Panc1 (cell line): ENCODE results near the gene ABCF3.

ENCODE experiments used
- POLR2AphosphoS5 ChIP-seq: IDR thresholded peaks from 2 replicates; pipeline ENCODE4 v1.6.1; 2012; ENCODE audit warnings: mild to moderate bottlenecking, low read depth, low read length, moderate library complexity
- SIN3A ChIP-seq: IDR thresholded peaks from 2 replicates; pipeline ENCODE4 v1.6.1; 2012; ENCODE audit warnings: low read depth, mild to moderate bottlenecking, low read length, moderate library complexity, borderline replicate concordance; ENCODE audit not compliant: insufficient read depth
- TCF7L2 ChIP-seq: IDR thresholded peaks from 2 replicates; pipeline ENCODE4 v1.6.1; 2011; ENCODE audit warnings: mild to moderate bottlenecking, low read depth, low read length, inconsistent platforms
- TF ChIP-seq, protein P1 (sequence below): fragments of 450-650 bp; IDR thresholded peaks from 2 replicates; pipeline ENCODE4 v1.5.1; 2017; ENCODE audit warnings: mild to moderate bottlenecking
- TF ChIP-seq, protein P2 (sequence below), 2 experiments: IDR thresholded peaks; 2 replicates each; pipeline ENCODE4 v1.6.1; 2011 to 2012; ENCODE audit warnings: low read depth in 2 of 2, control low read depth in 1 of 2, low read length in 1 of 2, mild to moderate bottlenecking in 1 of 2, moderate library complexity in 1 of 2; ENCODE audit not compliant: insufficient read depth in 1 of 2

DNA sequence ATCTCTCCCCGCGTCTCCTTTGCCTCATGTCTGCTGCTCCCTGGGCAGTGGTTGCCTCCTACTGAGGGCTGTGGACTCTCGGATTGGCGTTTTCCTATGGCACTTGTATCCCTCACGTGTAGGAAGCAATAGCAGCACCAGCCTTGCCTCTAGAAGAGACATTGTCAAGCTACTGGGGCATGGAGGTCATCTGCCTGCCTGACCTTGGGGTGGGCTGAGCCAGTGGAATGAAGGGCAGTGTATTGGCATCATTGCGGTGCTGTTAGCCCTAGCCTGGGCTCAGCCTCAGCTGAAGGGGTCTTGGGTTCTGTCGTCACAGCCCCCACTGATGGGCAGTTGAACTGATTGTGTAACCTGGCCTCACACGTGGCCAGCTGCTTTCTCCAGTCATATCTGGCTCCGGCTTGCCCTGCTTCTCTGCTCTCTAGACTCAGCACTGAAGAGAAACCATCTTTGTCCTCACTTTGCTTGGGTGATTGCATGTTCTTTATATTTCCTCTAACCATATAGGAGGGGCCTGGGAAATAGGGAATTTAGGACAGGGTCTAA is 8.1 kb downstream of the ABCF3 start:
- TF ChIP-seq, protein P1, sequence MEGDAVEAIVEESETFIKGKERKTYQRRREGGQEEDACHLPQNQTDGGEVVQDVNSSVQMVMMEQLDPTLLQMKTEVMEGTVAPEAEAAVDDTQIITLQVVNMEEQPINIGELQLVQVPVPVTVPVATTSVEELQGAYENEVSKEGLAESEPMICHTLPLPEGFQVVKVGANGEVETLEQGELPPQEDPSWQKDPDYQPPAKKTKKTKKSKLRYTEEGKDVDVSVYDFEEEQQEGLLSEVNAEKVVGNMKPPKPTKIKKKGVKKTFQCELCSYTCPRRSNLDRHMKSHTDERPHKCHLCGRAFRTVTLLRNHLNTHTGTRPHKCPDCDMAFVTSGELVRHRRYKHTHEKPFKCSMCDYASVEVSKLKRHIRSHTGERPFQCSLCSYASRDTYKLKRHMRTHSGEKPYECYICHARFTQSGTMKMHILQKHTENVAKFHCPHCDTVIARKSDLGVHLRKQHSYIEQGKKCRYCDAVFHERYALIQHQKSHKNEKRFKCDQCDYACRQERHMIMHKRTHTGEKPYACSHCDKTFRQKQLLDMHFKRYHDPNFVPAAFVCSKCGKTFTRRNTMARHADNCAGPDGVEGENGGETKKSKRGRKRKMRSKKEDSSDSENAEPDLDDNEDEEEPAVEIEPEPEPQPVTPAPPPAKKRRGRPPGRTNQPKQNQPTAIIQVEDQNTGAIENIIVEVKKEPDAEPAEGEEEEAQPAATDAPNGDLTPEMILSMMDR: no peak
- TF ChIP-seq SIN3A (no peak), TCF7L2 (no peak), POLR2AphosphoS5 (no peak)
- TF ChIP-seq, protein P2, sequence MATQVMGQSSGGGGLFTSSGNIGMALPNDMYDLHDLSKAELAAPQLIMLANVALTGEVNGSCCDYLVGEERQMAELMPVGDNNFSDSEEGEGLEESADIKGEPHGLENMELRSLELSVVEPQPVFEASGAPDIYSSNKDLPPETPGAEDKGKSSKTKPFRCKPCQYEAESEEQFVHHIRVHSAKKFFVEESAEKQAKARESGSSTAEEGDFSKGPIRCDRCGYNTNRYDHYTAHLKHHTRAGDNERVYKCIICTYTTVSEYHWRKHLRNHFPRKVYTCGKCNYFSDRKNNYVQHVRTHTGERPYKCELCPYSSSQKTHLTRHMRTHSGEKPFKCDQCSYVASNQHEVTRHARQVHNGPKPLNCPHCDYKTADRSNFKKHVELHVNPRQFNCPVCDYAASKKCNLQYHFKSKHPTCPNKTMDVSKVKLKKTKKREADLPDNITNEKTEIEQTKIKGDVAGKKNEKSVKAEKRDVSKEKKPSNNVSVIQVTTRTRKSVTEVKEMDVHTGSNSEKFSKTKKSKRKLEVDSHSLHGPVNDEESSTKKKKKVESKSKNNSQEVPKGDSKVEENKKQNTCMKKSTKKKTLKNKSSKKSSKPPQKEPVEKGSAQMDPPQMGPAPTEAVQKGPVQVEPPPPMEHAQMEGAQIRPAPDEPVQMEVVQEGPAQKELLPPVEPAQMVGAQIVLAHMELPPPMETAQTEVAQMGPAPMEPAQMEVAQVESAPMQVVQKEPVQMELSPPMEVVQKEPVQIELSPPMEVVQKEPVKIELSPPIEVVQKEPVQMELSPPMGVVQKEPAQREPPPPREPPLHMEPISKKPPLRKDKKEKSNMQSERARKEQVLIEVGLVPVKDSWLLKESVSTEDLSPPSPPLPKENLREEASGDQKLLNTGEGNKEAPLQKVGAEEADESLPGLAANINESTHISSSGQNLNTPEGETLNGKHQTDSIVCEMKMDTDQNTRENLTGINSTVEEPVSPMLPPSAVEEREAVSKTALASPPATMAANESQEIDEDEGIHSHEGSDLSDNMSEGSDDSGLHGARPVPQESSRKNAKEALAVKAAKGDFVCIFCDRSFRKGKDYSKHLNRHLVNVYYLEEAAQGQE (IDR thresholded peaks at IDR 0.05; ENCODE audit: insufficient read depth in 1 of 2, low read depth in 2 of 2, low read length in 1 of 2): no peak
